Ramos (cell line): ENCODE data around the gene CD302.
"Not testable (repeated sequence)": the region's sequence is repeated elsewhere in the genome, so short reads cannot be mapped to it uniquely, and the experiment has no call there.

ENCODE experiments used
- in situ Hi-C: fragments of 300-500 bp; cut with MboI; formaldehyde crosslinking; loops from one replicate; pipeline ENCODE4 v1.14.3; 2022; ENCODE audit warnings: low sequenced_read_pairs; ENCODE audit not compliant: unreplicated experiment

Gene CD302

GRCh38 chr2:159758239-159758638 lies 39.8 kb downstream of the CD302 start:
- in situ Hi-C loops, result no loop called here

GRCh38 chr2:159755788-159756187 lies 42.2 kb downstream of the CD302 start:
- in situ Hi-C loops, result no loop called here

GRCh38 chr2:159755014-159755413 lies 43.0 kb downstream of the CD302 start:
- in situ Hi-C loops, result no loop called here

- in situ Hi-C loops, result no loop called here
Measured at GRCh38 chr2:159753797-159754196, 44.2 kb downstream of the CD302 start.

- in situ Hi-C loops, result no loop called here
Measured at GRCh38 chr2:159750873-159751272, 47.1 kb downstream of the CD302 start.

GRCh38 chr2:159748089-159748488 lies 49.9 kb downstream of the CD302 start:
- in situ Hi-C loops, result no loop called here

- in situ Hi-C loops, result not testable (repeated sequence)
Measured at GRCh38 chr2:159745237-159745636, 52.8 kb downstream of the CD302 start.

GRCh38 chr2:159744363-159744762 lies 53.6 kb downstream of the CD302 start:
- in situ Hi-C loops, result no loop called here

- in situ Hi-C loops, result no loop called here
Measured at GRCh38 chr2:159742846-159743245, 55.2 kb downstream of the CD302 start.

GRCh38 chr2:159738509-159739390 lies 59.3 kb downstream of the CD302 start:
- in situ Hi-C loops, result no loop called here

- in situ Hi-C loops, result no loop called here
Measured at GRCh38 chr2:159737917-159738296, 60.1 kb downstream of the CD302 start.

GRCh38 chr2:159737292-159737916 lies 60.6 kb downstream of the CD302 start:
- in situ Hi-C loops, result no loop called here

- in situ Hi-C loops, result no loop called here
Measured at GRCh38 chr2:159736048-159736447, 62.0 kb downstream of the CD302 start.

GRCh38 chr2:159735648-159736047 lies 62.4 kb downstream of the CD302 start:
- in situ Hi-C loops, result no loop called here

- in situ Hi-C loops, result no loop called here
Measured at GRCh38 chr2:159728629-159729028, 69.4 kb downstream of the CD302 start.

GRCh38 chr2:159725713-159726112 lies 72.3 kb downstream of the CD302 start:
- in situ Hi-C loops, result no loop called here

- in situ Hi-C loops, result not testable (repeated sequence)
Measured at GRCh38 chr2:159724795-159725572, 73.0 kb downstream of the CD302 start.

- in situ Hi-C loops, result no loop called here
Measured at GRCh38 chr2:159722580-159722979, 75.4 kb downstream of the CD302 start.

- in situ Hi-C loops, result no loop called here
Measured at GRCh38 chr2:159720676-159721075, 77.3 kb downstream of the CD302 start.
